ENCODE measurements around the gene ADCY10. TPM values are rescaled to one million over a fixed set of nuclear protein-coding genes. Genes with fewer than 3 reads are reported as not detected.

ADCY10 gene
- total RNA-seq, 1 experiment from 2014 or later: 0.20 TPM

DNA sequence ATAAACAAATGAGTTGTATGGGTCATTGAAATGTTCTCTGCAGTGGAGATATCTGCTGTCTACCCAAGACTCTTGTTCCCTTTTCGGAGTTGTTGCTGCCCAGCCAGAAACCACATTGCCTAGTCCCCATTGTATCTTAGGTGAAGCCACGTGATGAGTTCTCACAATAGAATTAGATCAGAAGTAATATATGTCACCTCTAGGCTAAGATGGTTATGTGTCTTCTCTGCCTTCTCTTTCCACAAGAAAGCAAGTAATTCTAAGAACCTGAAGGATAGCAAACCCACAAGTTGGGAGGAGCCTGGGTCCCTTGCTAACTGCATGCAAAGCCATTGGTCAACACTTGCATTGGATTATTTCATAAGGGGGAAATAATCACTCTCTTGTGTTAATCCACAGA lies 76.6 kb downstream of the ADCY10 start:
- no peaks in the 10 kb centered on the region for H3K79me2 ChIP-seq (ENCODE audit: insufficient read depth, low read length)
- H3K23ac ChIP-seq (ENCODE audit: insufficient read length, low read depth, low read length): no peak overlapping the region
- H2BK5ac ChIP-seq (ENCODE audit: insufficient read length, low read length): no peak overlapping the region
- no peak overlapping the region for H2AK5ac ChIP-seq (ENCODE audit: insufficient read length, low read length)
- no peak overlapping the region for H3K4me2 ChIP-seq (ENCODE audit: insufficient read depth, insufficient read length, low read length)
- no peaks in the 10 kb centered on the region for H3K36me3 Mint-ChIP-seq (ENCODE audit: insufficient read depth in 1 of 3, low read depth in 3 of 3)
- no peaks in the 10 kb centered on the region for H3K23me2 ChIP-seq (ENCODE audit: insufficient read length, low read depth, low read length, poor library complexity, severe bottlenecking)
- no peak overlapping the region for H4K5ac ChIP-seq (ENCODE audit: insufficient read length, low read depth, low read length)
- peaks cover 2 to 3% of the 10 kb centered on the region in 2 experiments; a peak in 2 of 4 replicates for H3K4me1 Mint-ChIP-seq
- no peak overlapping the region for H2BK12ac ChIP-seq (ENCODE audit: insufficient read length, low read depth, low read length)
- H3T11ph ChIP-seq (ENCODE audit: low read length): no peak overlapping the region
- no peak for DNase-seq
- no peaks in the 10 kb centered on the region for H3K9me3 ChIP-seq (ENCODE audit: control insufficient read depth, low read depth, low read length)
- H3K9ac ChIP-seq (ENCODE audit: extremely low read depth, insufficient read length, low read length): no peak overlapping the region
- H3K4me3 Mint-ChIP-seq: no peak overlapping the region
- no peak overlapping the region for H2BK15ac ChIP-seq (ENCODE audit: low read depth, low read length)
- TF ChIP-seq, protein P1, sequence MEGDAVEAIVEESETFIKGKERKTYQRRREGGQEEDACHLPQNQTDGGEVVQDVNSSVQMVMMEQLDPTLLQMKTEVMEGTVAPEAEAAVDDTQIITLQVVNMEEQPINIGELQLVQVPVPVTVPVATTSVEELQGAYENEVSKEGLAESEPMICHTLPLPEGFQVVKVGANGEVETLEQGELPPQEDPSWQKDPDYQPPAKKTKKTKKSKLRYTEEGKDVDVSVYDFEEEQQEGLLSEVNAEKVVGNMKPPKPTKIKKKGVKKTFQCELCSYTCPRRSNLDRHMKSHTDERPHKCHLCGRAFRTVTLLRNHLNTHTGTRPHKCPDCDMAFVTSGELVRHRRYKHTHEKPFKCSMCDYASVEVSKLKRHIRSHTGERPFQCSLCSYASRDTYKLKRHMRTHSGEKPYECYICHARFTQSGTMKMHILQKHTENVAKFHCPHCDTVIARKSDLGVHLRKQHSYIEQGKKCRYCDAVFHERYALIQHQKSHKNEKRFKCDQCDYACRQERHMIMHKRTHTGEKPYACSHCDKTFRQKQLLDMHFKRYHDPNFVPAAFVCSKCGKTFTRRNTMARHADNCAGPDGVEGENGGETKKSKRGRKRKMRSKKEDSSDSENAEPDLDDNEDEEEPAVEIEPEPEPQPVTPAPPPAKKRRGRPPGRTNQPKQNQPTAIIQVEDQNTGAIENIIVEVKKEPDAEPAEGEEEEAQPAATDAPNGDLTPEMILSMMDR (conservative IDR thresholded peaks at IDR 0.05): no peak
- no peak overlapping the region for H3K27ac ChIP-seq (ENCODE audit: insufficient read length, low read depth, low read length)
- peaks cover 4% of the 10 kb centered on the region; the same call in 1 of the 2 replicates for H3K4me1 ChIP-seq (ENCODE audit: insufficient read depth, low read length)
- H3K27me3 Mint-ChIP-seq (ENCODE audit: low read depth): no peaks in the 10 kb centered on the region
- H4K20me1 ChIP-seq (ENCODE audit: control insufficient read depth, insufficient read depth, insufficient read length): no peaks in the 10 kb centered on the region
- H3K27ac Mint-ChIP-seq: no peak overlapping the region
- no peaks in the 10 kb centered on the region for H3K27me3 ChIP-seq (ENCODE audit: insufficient read depth, low read length)
- no CpG with 5 or more reads among the region's 2 CpGs for WGBS (ENCODE audit: extremely low coverage, insufficient read length, low lambda C conversion rate)
- no peak overlapping the region for H2BK20ac ChIP-seq (ENCODE audit: low read depth, low read length, poor library complexity, severe bottlenecking)
- H3K79me1 ChIP-seq (ENCODE audit: insufficient read depth, low read depth, low read length, poor library complexity, severe bottlenecking): no peaks in the 10 kb centered on the region
- no peak overlapping the region for H3K14ac ChIP-seq (ENCODE audit: insufficient read depth, low read length)
- H2BK120ac ChIP-seq (ENCODE audit: low read depth, low read length, poor library complexity, severe bottlenecking): no peak overlapping the region
- H3K4ac ChIP-seq (ENCODE audit: low read depth, low read length): no peak overlapping the region
- H3K18ac ChIP-seq (ENCODE audit: insufficient read length, low read depth, low read length): no peak overlapping the region
- no peak overlapping the region for H2AFZ ChIP-seq (ENCODE audit: low read length)
- no peak overlapping the region for H4K8ac ChIP-seq (replicated peaks; ENCODE audit: insufficient read length, low read depth, low read length)
- H3K56ac ChIP-seq (ENCODE audit: insufficient read length, low read depth, low read length): no peak overlapping the region
- no peaks in the 10 kb centered on the region for H3K9me3 Mint-ChIP-seq
- no peak overlapping the region for H4K91ac ChIP-seq (ENCODE audit: insufficient read length, low read depth, low read length)

All from H9 (cell line).